ENCODE measurements around the gene PRDM4. TPM values are rescaled to one million over a fixed set of nuclear protein-coding genes. Genes with fewer than 3 reads are reported as not detected.

The PRDM4 gene
- total RNA-seq, 1 experiment from 2014 or later, result 20.5 TPM

DNA sequence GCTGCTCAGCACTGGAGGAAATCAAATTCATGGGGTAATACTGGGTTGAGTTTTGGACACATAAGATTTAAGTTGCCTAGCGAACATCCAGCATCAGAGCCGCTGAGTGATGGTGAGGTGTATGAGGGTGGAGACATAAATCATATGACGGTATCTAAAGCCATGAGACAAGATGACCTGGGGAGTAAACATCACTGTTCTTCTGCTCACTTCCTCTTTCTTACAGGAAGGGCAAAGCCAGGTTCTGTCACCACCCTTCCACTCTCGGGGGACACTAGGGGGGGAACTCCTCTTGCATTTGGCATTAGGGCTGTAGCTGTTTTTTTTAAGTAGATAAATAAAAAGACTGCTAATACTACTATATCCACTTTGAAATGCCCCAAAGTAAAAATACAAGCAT is 24.0 kb downstream of the PRDM4 start (continued):
- no peak for TF ChIP-seq ZNF396 (CRISPR knock-in tag; IDR thresholded peaks at IDR 0.05; ENCODE audit: borderline replicate concordance)

- DNase-seq (ENCODE audit: low spot score) (no peak), ATAC-seq (no peak)
- ChIA-PET CTCF (no interaction called here), POLR2A (no interaction called here)
- H3K27ac Mint-ChIP-seq, result no peak overlapping the region
- H3K4me1 Mint-ChIP-seq, result no peaks in the 10 kb centered on the region
- H3K4me3 Mint-ChIP-seq, result no peak overlapping the region
- TF ChIP-seq TP53 (CRISPR knock-in tag; IDR thresholded peaks at IDR 0.05) (no peak), ARID4B (CRISPR knock-in tag; IDR thresholded peaks at IDR 0.05; ENCODE audit: borderline replicate concordance) (no peak), ESRRA (CRISPR knock-in tag; IDR thresholded peaks at IDR 0.05; ENCODE audit: borderline replicate concordance) (no peak), PRRX2 (CRISPR knock-in tag; IDR thresholded peaks at IDR 0.05) (no peak), ZNF219 (CRISPR knock-in tag; IDR thresholded peaks at IDR 0.05; ENCODE audit: borderline replicate concordance) (no peak), CBFB (CRISPR knock-in tag; IDR thresholded peaks at IDR 0.05; ENCODE audit: low read depth) (no peak), ATF2 (CRISPR knock-in tag; IDR thresholded peaks at IDR 0.05; ENCODE audit: borderline replicate concordance, low read depth) (no peak), ZNF671 (CRISPR knock-in tag; IDR thresholded peaks at IDR 0.05) (no peak), ZNF121 (CRISPR knock-in tag; IDR thresholded peaks at IDR 0.05) (no peak), ZNF512 (CRISPR knock-in tag; IDR thresholded peaks at IDR 0.05; ENCODE audit: borderline replicate concordance) (no peak), EMX1 (CRISPR knock-in tag; IDR thresholded peaks at IDR 0.05) (no peak)
- TF ChIP-seq, protein P1, sequence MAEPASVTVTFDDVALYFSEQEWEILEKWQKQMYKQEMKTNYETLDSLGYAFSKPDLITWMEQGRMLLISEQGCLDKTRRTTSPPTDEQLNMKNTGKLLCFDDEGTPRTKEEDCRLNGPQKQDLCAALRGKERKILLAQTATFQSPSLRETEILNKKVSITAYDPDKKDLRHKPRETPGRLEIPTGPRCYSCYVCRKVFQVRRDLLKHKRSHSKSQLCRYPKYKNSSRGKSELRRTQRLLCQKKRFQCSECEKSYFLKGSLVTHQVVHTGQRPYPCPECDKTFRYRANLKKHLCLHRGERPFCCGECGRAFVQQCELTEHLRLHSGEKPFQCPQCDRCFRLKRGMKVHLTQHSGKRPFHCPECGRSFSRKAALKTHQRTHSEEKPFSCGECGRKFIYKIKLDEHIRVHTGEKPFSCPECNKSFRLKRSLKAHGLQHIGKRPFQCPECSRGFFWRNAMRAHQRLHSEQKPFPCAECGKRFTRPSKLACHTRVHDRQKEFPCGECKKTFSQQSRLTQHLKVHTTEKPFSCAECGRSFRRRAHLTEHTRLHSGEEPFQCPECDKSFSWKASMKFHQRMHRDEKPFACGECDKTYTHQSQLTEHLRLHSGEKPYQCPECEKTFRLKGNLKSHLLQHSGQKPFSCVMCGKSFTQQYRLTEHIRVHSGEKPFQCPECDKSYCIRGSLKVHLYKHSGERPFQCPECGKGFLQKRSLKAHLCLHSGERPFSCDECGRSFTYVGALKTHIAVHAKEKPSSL (CRISPR knock-in tag; conservative IDR thresholded peaks at IDR 0.05), result no peak
- TF ChIP-seq, protein P2, sequence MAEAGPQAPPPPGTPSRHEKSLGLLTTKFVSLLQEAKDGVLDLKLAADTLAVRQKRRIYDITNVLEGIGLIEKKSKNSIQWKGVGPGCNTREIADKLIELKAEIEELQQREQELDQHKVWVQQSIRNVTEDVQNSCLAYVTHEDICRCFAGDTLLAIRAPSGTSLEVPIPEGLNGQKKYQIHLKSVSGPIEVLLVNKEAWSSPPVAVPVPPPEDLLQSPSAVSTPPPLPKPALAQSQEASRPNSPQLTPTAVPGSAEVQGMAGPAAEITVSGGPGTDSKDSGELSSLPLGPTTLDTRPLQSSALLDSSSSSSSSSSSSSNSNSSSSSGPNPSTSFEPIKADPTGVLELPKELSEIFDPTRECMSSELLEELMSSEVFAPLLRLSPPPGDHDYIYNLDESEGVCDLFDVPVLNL (CRISPR knock-in tag; IDR thresholded peaks at IDR 0.05; ENCODE audit: borderline replicate concordance, low read depth), result no peak
- TF ChIP-seq, protein P3, sequence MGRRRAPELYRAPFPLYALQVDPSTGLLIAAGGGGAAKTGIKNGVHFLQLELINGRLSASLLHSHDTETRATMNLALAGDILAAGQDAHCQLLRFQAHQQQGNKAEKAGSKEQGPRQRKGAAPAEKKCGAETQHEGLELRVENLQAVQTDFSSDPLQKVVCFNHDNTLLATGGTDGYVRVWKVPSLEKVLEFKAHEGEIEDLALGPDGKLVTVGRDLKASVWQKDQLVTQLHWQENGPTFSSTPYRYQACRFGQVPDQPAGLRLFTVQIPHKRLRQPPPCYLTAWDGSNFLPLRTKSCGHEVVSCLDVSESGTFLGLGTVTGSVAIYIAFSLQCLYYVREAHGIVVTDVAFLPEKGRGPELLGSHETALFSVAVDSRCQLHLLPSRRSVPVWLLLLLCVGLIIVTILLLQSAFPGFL (CRISPR knock-in tag; IDR thresholded peaks at IDR 0.05; ENCODE audit: borderline replicate concordance), result no peak
- TF ChIP-seq, protein P4, sequence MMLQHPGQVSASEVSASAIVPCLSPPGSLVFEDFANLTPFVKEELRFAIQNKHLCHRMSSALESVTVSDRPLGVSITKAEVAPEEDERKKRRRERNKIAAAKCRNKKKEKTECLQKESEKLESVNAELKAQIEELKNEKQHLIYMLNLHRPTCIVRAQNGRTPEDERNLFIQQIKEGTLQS (CRISPR knock-in tag; conservative IDR thresholded peaks at IDR 0.05), result no peak
- no peaks in the 10 kb centered on the region for H3K9me3 Mint-ChIP-seq
- no peaks in the 10 kb centered on the region for H3K27me3 Mint-ChIP-seq (ENCODE audit: low read depth)
- H3K36me3 Mint-ChIP-seq, result peaks cover 58% of the 10 kb centered on the region
These were observed 25.2 kb downstream of the PRDM4 start for GRCh38 chr12:107735763-107736162.
